A673 (cell line): Measurements from ENCODE around the gene OVCA2. TPM values are rescaled to one million over a fixed set of nuclear protein-coding genes. Genes with fewer than 3 reads are reported as not detected.

Source experiments
- Bru-seq: library from RNA; stranded (reverse); fragments of 400-500 nt; gene quantifications from one replicate; lab custom pipeline; 2021; lab: Mats Ljungman, UMichigan
- BruChase-seq, 2 experiments: library from RNA; stranded (reverse); fragments of 400-500 nt; gene quantifications; one replicate each; lab custom pipeline; 2021; lab: Mats Ljungman, UMichigan
- BruUV-seq: library from RNA; stranded (reverse); fragments of 400-500 nt; replicated peaks from 2 replicates; lab custom pipeline; 2021; lab: Mats Ljungman, UMichigan
- CTCF ChIA-PET: fragments of 300-600 bp; sonication (Branson Sonifier 250); formaldehyde crosslinking; loops from one replicate; lab custom pipeline; 2022; ENCODE audit warnings: antibody characterized with exemption; lab: Charles Lee
- POLR2A ChIA-PET: fragments of 300-600 bp; sonication (Branson Sonifier 250); formaldehyde crosslinking; loops from one replicate; lab custom pipeline; 2022; ENCODE audit warnings: antibody characterized with exemption; ENCODE audit not compliant: low non-redundant PET; lab: Charles Lee
- DNase-seq: peaks from one replicate; pipeline ENCODE4 v3.0.0-alpha.2; 2015; ENCODE audit warnings: low spot score
- H3K27ac ChIP-seq: fragments of 200-600 bp; sonication (generic); 2 replicates; pipeline ENCODE4 v1.5.1; 2016; ENCODE audit warnings: mixed run types, low read depth, mild to moderate bottlenecking, mixed read lengths, antibody characterized with exemption, low read length; ENCODE audit not compliant: poor library complexity, severe bottlenecking
- H3K27me3 ChIP-seq: fragments of 200-600 bp; sonication (generic); replicated peaks from 2 replicates; pipeline ENCODE4 v1.6.1; 2017; ENCODE audit warnings: mixed run types, low read depth, mild to moderate bottlenecking, mixed read lengths, antibody characterized with exemption, low read length; ENCODE audit not compliant: insufficient read depth, poor library complexity
- H3K36me3 ChIP-seq: fragments of 200-600 bp; sonication (generic); 2 replicates; pipeline ENCODE4 v1.6.1; 2016; ENCODE audit warnings: mixed run types, mild to moderate bottlenecking, mixed read lengths, antibody characterized with exemption, low read length; ENCODE audit not compliant: insufficient read depth, poor library complexity, severe bottlenecking
- H3K4me1 ChIP-seq: fragments of 200-600 bp; sonication (generic); 2 replicates; pipeline ENCODE4 v1.6.1; 2017; ENCODE audit warnings: mixed run types, mild to moderate bottlenecking, mixed read lengths, antibody characterized with exemption, low read length; ENCODE audit not compliant: insufficient read depth, poor library complexity, severe bottlenecking
- H3K4me3 ChIP-seq: fragments of 200-600 bp; sonication (generic); 2 replicates; pipeline ENCODE4 v1.5.1; 2016; ENCODE audit warnings: low read depth, mixed run types, mild to moderate bottlenecking, mixed read lengths, low read length; ENCODE audit not compliant: poor library complexity, severe bottlenecking
- H3K9me3 ChIP-seq: fragments of 200-600 bp; sonication (generic); 2 replicates; pipeline ENCODE4 v1.6.1; 2016; ENCODE audit warnings: mixed run types, low read depth, mild to moderate bottlenecking, mixed read lengths, antibody characterized with exemption, low read length; ENCODE audit not compliant: poor library complexity, severe bottlenecking
- EZH2 ChIP-seq: fragments of 200-600 bp; sonication (generic); IDR thresholded peaks from 2 replicates; pipeline ENCODE4 v1.6.1; 2017; ENCODE audit warnings: borderline replicate concordance, low read depth, mild to moderate bottlenecking, mixed read lengths, antibody characterized with exemption, low read length; ENCODE audit not compliant: poor library complexity, severe bottlenecking
- intact Hi-C: fragments of 100-400 bp; cut with micrococcal nuclease; formaldehyde crosslinking; loops from one replicate; pipeline ENCODE4 v1.10.0; 2022; ENCODE audit not compliant: unreplicated experiment
- long read RNA-seq: library from polyadenylated mRNA; stranded (forward); transcript quantifications from one replicate; pipeline ENCODE4 v2.0.0, GENCODE V29; 2022
- total RNA-seq: library from RNA; stranded (reverse); gene quantifications from 2 replicates; pipeline ENCODE4 v1.2.3, GENCODE V29; 2021
- TF ChIP-seq, protein P1 (sequence below): fragments of 300-800, 200-600 bp; sonication (generic); conservative IDR thresholded peaks from 2 replicates; pipeline ENCODE4 v1.5.1; 2017; ENCODE audit warnings: low read depth, mild to moderate bottlenecking, antibody characterized with exemption, low read length, moderate library complexity, mixed read lengths

The OVCA2 gene
- total RNA-seq (30.7 and 33.1 TPM in 2 replicates), Bru-seq, nascent RNA (percentile 43 among the genes with signal in this experiment), BruChase-seq, experiment 1, labeled RNA remaining after a 2-hour chase (percentile 65 among the genes with signal in this experiment), BruChase-seq, experiment 2, labeled RNA remaining after a 6-hour chase (percentile 71 among the genes with signal in this experiment)
- long read RNA-seq, transcript OVCA2-201 (2 exons, 1,122 nt) = major isoform, 80 of 80 reads
- long read RNA-seq, partial matches to known transcripts = 0 of 80 reads
- long read RNA-seq, other reads (novel, unspliced or antisense) = 0 of 80 reads

- H3K4me1 ChIP-seq = peaks cover 13% of the 10 kb centered on the region
- CTCF ChIA-PET = interaction anchor here (0.7 to 1.3 kb wide), 2 partner anchors 77 to 133 kb away, joined by 4 read pairs; no protein-coding TSS in a partner anchor
- H3K27ac ChIP-seq = peak within 1 kb of the TSS; percentile 91
- no peaks in the 10 kb centered on the region for H3K27me3 ChIP-seq
- no TSS peak for BruUV-seq
- peak; percentile 97 for DNase-seq
- POLR2A ChIA-PET = interaction anchor here (0.7 kb wide), 1 partner anchor 440 kb away, joined by 4 read pairs; no protein-coding TSS in a partner anchor
- no peaks in the 10 kb centered on the region for H3K9me3 ChIP-seq
- TF ChIP-seq, protein P1, sequence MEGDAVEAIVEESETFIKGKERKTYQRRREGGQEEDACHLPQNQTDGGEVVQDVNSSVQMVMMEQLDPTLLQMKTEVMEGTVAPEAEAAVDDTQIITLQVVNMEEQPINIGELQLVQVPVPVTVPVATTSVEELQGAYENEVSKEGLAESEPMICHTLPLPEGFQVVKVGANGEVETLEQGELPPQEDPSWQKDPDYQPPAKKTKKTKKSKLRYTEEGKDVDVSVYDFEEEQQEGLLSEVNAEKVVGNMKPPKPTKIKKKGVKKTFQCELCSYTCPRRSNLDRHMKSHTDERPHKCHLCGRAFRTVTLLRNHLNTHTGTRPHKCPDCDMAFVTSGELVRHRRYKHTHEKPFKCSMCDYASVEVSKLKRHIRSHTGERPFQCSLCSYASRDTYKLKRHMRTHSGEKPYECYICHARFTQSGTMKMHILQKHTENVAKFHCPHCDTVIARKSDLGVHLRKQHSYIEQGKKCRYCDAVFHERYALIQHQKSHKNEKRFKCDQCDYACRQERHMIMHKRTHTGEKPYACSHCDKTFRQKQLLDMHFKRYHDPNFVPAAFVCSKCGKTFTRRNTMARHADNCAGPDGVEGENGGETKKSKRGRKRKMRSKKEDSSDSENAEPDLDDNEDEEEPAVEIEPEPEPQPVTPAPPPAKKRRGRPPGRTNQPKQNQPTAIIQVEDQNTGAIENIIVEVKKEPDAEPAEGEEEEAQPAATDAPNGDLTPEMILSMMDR = peak; percentile 60
- no peak for TF ChIP-seq EZH2
- intact Hi-C loops = loop anchor here (5.0 kb wide), 2 partner anchors 134 to 324 kb away; no protein-coding TSS in a partner anchor
- peaks cover 18% of the 10 kb centered on the region for H3K36me3 ChIP-seq
- H3K4me3 ChIP-seq = peak within 1 kb of the TSS; percentile 73
These were observed at the start of gene OVCA2 for GRCh38 chr17:2041561-2042389. Gene OVCA2, plus strand, starts transcription at chr17:2042022. Its CDS starts 26 bp downstream, at chr17:2042048.

- CTCF ChIA-PET = no interaction called here
- no peak overlapping the region for H3K4me3 ChIP-seq
- POLR2A ChIA-PET = interaction anchor here (0.7 kb wide), 1 partner anchor 74 kb away, joined by 3 read pairs; no protein-coding TSS in a partner anchor
- no peak overlapping the region for H3K27ac ChIP-seq
- H3K27me3 ChIP-seq = no peaks in the 10 kb centered on the region
- no peak for DNase-seq
- no peaks in the 10 kb centered on the region for H3K36me3 ChIP-seq
- H3K9me3 ChIP-seq = no peaks in the 10 kb centered on the region
- no peaks in the 10 kb centered on the region for H3K4me1 ChIP-seq
- no peak for TF ChIP-seq EZH2
- TF ChIP-seq, protein P1 = no peak
- no TSS peak for BruUV-seq
- intact Hi-C loops = no loop called here
These were observed 49.3 kb upstream of the OVCA2 start for GRCh38 chr17:1992541-1992940.

GRCh38 chr17:1994707-1995106 is 47.1 kb upstream of the OVCA2 start:
- CTCF ChIA-PET = no interaction called here
- intact Hi-C loops = no loop called here
- BruUV-seq = no TSS peak

More at GRCh38 chr17:1994707-1995106, 47.1 kb upstream of the OVCA2 start:
- POLR2A ChIA-PET = no interaction called here
- Histone ChIP-seq H3K27me3 (no peaks in the 10 kb centered on the region), H3K9me3 (no peaks in the 10 kb centered on the region), H3K36me3 (no peaks in the 10 kb centered on the region), H3K4me1 (no peaks in the 10 kb centered on the region), H3K27ac (no peak overlapping the region), H3K4me3 (no peak overlapping the region)
- no peak for DNase-seq
- TF ChIP-seq, protein P1 = no peak
- no peak for TF ChIP-seq EZH2
